Stimulated activated CD4-positive, alpha-beta T cell treated with anti-CD3 and anti-CD28 coated beads, Interleukin-4, amount 100 ng/mL, for 24 hours (primary cell): Measurements from ENCODE around the gene NUDT7.

Experiments
- DNase-seq: peaks from one replicate; pipeline ENCODE4 v3.0.0-alpha.2; 2020

NUDT7 gene

DNA sequence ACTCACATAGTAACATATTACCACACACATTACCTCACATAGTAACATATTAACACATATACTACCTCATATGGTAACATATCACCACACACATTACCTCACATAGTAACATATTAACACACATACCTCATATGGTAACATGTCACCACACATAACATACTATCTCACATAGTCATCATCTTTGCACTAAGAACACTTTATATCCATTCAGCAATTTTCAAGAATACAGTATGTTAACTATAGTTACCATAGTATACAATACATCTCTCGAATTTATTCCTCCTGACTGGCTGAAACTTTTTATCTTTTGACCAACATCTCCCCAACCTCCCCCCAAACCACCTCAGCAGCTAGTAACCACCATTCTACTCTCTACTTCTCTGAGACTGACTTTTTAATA lies 7.6 kb downstream of the NUDT7 start:
- no peak for DNase-seq

DNA sequence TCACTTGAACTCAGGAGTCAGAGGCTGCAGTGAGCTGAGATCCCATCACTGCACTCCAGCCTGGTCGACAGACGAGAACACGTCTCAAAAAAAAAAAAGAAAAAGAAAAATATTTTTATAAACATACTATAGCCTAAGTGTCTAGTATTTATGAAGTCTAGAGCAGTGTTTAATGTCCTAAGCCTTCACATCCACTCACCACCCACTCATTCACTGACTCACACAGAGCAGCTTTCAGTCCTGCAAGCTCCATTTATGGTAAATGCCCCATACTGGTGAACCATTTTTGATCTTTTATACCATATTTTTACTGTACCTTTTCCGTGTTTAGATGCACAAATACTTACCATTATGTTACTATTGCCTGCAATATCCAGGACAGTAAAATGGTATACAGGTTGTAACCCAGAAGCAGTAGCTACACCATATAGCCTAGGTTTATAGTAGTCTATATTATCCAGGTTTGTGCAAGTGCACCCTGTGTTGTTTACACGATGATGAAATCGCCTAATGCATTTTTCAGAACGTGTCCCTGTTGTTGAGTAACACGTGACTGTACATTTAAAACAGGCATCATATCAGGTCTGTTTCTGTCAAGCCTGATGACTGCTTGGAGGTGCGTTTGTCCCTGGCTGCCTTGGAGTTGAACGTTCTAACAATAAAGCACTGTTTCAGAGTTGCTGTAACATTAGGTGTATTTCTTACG lies 10.1 kb downstream of the NUDT7 start:
- no peak for DNase-seq

DNA sequence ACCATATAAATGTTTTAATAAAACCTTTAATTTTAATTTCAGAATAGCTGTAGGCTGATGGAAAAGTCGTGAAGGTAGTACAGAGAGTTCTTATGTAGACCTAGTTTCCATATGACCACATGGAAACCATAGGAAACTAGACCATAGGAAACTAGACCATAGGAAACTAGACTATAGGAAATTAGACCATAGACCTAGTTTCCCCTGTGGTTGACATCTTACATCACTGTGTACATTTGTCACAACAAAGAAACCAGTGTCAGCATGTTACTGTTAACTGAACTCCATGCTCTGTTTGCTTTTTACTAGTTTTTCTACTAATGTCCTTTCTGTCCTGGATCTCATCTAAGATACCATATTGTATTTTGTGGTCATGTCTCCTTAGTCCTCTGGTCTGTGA lies 14.6 kb downstream of the NUDT7 start:
- no peak for DNase-seq

DNA sequence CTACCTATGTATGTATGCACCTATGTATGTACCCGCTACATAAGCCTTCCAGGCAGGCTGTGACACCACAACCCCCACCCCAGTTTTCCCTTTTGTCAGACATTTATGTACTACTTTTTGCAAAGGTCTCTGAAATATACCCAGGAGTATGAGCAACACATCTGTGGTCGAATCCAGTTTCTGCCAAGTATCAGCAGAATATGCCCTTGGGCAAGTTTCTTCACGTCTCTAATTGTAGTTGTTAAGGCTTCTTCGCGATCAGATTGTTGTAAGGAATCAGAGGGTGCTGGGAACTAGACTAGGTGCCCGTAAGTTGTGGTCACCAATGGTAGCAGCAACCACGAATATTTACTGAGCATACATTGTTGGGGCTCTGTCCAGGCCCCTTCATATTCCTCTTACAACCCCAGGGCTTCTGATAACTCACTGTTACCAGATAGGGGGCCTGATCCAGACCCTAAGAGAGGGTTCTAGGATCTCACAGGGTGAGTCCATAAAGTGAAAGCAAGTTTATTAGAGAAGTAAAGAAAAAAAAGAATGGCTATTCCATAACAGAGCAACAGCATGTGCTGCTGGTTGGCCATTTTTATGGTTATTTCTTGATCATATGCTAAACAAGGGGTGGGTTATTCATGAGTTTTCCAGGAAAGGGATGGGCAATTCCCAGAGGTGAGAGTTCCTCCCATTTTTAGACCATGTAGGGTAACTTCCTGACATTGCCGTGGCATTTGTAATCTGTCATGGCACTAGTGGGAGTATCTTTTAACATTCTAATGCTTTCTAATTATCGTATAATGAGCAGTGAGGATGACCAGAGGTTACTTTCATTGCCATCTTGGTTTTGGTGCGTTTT lies 16.6 kb downstream of the NUDT7 start:
- no peak for DNase-seq

GRCh38 chr16:77739559-77739892 lies 17.2 kb downstream of the NUDT7 start:
- DNase-seq, result no peak

DNA sequence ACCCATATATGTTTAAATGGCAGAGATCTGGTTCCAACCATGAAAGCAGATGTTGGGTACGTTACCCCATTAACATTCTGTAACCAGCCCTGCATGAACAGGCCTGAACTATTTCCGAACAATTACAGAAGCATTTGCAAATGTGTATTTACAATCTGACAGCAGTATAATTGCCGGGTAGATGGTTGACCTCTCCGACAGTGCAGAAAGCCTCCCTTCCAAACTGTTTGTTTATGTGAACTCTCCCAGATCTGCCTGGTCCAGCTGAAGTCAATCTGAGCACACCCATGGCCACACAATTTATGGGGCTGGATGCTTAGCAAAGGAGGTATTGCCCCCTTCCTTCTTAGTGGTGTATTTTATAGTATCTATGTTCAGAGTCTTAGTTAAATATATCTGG lies 21.8 kb downstream of the NUDT7 start:
- DNase-seq, result no peak

- no peak for DNase-seq
Measured at GRCh38 chr16:77745972-77746371, 23.7 kb downstream of the NUDT7 start.

DNA sequence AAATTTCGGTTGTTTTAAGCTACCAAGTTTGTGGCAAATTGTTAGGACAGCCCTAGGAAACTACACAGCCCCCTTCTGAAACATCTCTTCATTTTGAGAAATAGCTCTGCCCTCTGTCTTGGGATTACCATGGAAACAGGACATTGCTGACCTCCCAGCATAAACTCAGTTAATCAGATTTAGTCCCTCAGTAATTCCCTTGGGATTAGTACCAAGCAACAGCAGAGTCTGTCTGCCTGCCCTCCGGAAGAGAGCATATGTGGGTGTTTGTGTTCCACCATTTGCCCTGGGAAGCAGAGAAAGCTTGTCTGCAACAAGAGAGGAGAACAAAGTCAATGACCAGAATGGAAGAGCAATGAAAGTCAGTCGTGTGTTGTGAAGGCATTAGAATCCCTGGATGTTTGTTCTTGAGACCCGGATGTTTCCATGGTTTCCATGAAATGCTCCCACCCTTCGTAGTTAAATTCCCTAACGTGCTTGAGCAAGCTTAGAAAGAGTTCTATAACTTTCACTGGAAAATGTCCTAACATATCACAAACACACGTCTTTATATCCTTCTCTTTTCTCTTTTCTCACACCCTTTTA lies 26.2 kb downstream of the NUDT7 start:
- no peak for DNase-seq

- DNase-seq, result no peak
Measured at GRCh38 chr16:77749415-77749814, 27.1 kb downstream of the NUDT7 start.

GRCh38 chr16:77758046-77758445 lies 35.7 kb downstream of the NUDT7 start:
- DNase-seq, result no peak

GRCh38 chr16:77758508-77758907 lies 36.2 kb downstream of the NUDT7 start:
- DNase-seq, result no peak

GRCh38 chr16:77759201-77759600 lies 36.9 kb downstream of the NUDT7 start:
- no peak for DNase-seq

DNA sequence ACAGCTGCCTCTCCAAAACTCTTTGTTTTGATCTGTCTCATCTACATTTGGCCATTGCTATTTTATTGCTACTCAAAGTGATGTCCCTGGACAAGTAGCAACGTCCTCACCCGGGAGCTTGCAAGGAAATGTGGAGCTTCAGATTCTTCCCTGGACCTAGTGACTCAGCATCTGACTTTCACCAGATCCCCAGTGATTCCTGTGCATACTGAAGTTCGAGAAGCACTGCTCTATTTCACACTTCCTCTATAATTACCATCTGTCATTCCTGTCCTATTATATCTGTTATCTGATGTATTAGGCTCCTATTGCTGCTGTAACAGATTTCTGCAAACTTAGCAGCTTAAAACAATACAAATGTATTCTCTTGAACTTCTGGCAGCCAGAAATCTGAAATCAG lies 37.5 kb downstream of the NUDT7 start:
- no peak for DNase-seq

GRCh38 chr16:77760800-77761199 lies 38.5 kb downstream of the NUDT7 start:
- DNase-seq, result no peak

- no peak for DNase-seq
Measured at GRCh38 chr16:77761204-77761603, 38.9 kb downstream of the NUDT7 start.

GRCh38 chr16:77762262-77762661 lies 39.9 kb downstream of the NUDT7 start:
- DNase-seq, result no peak

GRCh38 chr16:77763994-77764393 lies 41.7 kb downstream of the NUDT7 start:
- DNase-seq, result no peak

DNA sequence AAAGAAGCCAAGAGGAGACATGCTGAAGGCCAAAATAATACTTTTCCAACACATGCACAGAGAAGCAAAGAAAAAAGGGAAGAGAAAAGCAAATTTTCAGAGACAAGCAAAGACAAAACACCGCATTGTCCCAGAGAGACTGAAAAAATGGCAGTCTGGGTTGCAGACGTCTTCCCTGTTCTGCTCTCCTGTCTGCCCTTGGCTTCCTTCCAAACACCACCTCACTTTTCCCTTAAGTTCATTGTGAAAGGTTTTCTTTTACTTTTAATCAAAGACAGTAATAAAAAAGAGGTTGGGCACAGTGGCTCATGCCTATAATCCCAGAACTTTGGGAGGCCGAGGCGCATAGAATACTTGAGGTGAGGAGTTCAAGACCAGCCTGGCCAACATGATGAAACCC lies 44.9 kb downstream of the NUDT7 start:
- DNase-seq, result no peak

DNA sequence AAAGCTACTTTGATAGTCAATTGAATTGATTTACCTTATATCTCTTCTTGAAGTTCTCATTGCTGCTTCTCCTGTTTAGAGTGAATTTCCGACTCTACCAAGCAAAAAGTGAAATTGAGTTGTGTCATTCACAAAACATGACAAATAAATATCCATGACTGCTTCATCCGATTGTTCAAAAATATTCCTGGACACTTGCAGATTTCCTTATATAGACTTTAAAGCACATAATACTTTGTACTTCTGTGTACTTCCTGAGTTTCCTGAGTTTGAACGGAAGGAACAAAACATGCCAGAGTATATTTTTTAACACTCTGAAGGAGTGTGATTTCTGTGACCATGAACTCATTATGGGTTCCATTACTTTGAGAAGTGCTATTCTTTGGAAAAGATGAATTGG lies 45.5 kb downstream of the NUDT7 start:
- DNase-seq, result no peak

GRCh38 chr16:77775911-77776909 lies 53.9 kb downstream of the NUDT7 start:
- DNase-seq, result no peak

GRCh38 chr16:77777745-77778144 lies 55.4 kb downstream of the NUDT7 start:
- no peak for DNase-seq

- DNase-seq, result no peak
Measured at GRCh38 chr16:77780378-77780837, 58.1 kb downstream of the NUDT7 start.

- no peak for DNase-seq
Measured at GRCh38 chr16:77781091-77781490, 58.8 kb downstream of the NUDT7 start.
